H9 (cell line): ENCODE results near the gene FOSL2. TPM values are rescaled to one million over a fixed set of nuclear protein-coding genes. Genes with fewer than 3 reads are reported as not detected.

Source experiments
- DNase-seq: peaks from one replicate; pipeline ENCODE4 v3.0.0-alpha.2; 2017
- H2AFZ ChIP-seq: one replicate; pipeline ENCODE4 v1.6.1; 2013; ENCODE audit warnings: mild to moderate bottlenecking, low read length, control low read depth, moderate library complexity
- H2AK5ac ChIP-seq: 2 replicates; pipeline ENCODE4 v1.6.1; 2013; ENCODE audit warnings: low read length, control low read depth, mixed read lengths; ENCODE audit not compliant: insufficient read length
- H2BK120ac ChIP-seq: one replicate; pipeline ENCODE4 v1.6.1; 2013; ENCODE audit warnings: low read depth, mild to moderate bottlenecking, low read length, control low read depth, inconsistent platforms; ENCODE audit not compliant: poor library complexity, severe bottlenecking
- H2BK12ac ChIP-seq: 2 replicates; pipeline ENCODE4 v1.6.1; 2013; ENCODE audit warnings: low read length, control low read depth, mixed read lengths, low read depth; ENCODE audit not compliant: insufficient read length
- H2BK15ac ChIP-seq: 2 replicates; pipeline ENCODE4 v1.6.1; 2013; ENCODE audit warnings: low read depth, low read length, control low read depth
- H2BK20ac ChIP-seq: one replicate; pipeline ENCODE4 v1.6.1; 2013; ENCODE audit warnings: low read depth, mild to moderate bottlenecking, low read length, control low read depth, inconsistent platforms; ENCODE audit not compliant: poor library complexity, severe bottlenecking
- H2BK5ac ChIP-seq: 2 replicates; pipeline ENCODE4 v1.6.1; 2013; ENCODE audit warnings: low read length, control low read depth, mixed read lengths; ENCODE audit not compliant: insufficient read length
- H3K14ac ChIP-seq: 2 replicates; pipeline ENCODE4 v1.6.1; 2013; ENCODE audit warnings: low read length, control low read depth; ENCODE audit not compliant: insufficient read depth
- H3K18ac ChIP-seq: 2 replicates; pipeline ENCODE4 v1.6.1; 2013; ENCODE audit warnings: low read depth, mild to moderate bottlenecking, mixed read lengths, low read length, control low read depth; ENCODE audit not compliant: insufficient read length
- H3K23ac ChIP-seq: 2 replicates; pipeline ENCODE4 v1.6.1; 2013; ENCODE audit warnings: low read length, control low read depth, mixed read lengths, low read depth; ENCODE audit not compliant: insufficient read length
- H3K23me2 ChIP-seq: 2 replicates; pipeline ENCODE4 v1.6.1; 2013; ENCODE audit warnings: low read depth, mild to moderate bottlenecking, mixed read lengths, low read length, control low read depth; ENCODE audit not compliant: insufficient read length, poor library complexity, severe bottlenecking
- H3K27ac ChIP-seq: 2 replicates; pipeline ENCODE4 v1.5.1; 2013; ENCODE audit warnings: low read length, control low read depth, mixed read lengths, low read depth; ENCODE audit not compliant: insufficient read length
- H3K27me3 ChIP-seq: 2 replicates; pipeline ENCODE4 v1.6.1; 2013; ENCODE audit warnings: low read length, control low read depth, inconsistent platforms; ENCODE audit not compliant: insufficient read depth
- H3K4ac ChIP-seq: 2 replicates; pipeline ENCODE4 v1.6.1; 2013; ENCODE audit warnings: low read depth, mild to moderate bottlenecking, control low read depth, inconsistent platforms, low read length, moderate library complexity
- H3K4me1 ChIP-seq: 2 replicates; pipeline ENCODE4 v1.6.1; 2013; ENCODE audit warnings: low read length, control low read depth, inconsistent platforms; ENCODE audit not compliant: insufficient read depth
- H3K4me2 ChIP-seq: 2 replicates; pipeline ENCODE4 v1.6.1; 2013; ENCODE audit warnings: low read length, control low read depth, mixed read lengths; ENCODE audit not compliant: insufficient read length, insufficient read depth
- H3K56ac ChIP-seq: 2 replicates; pipeline ENCODE4 v1.6.1; 2013; ENCODE audit warnings: low read depth, mild to moderate bottlenecking, mixed read lengths, low read length, control low read depth; ENCODE audit not compliant: insufficient read length
- H3K79me1 ChIP-seq: 2 replicates; pipeline ENCODE4 v1.6.1; 2013; ENCODE audit warnings: low read depth, mild to moderate bottlenecking, moderate library complexity, low read length, control low read depth, inconsistent platforms; ENCODE audit not compliant: insufficient read depth, poor library complexity, severe bottlenecking
- H3K79me2 ChIP-seq: 2 replicates; pipeline ENCODE4 v1.6.1; 2013; ENCODE audit warnings: low read length, control low read depth, inconsistent platforms; ENCODE audit not compliant: insufficient read depth
- H3K9ac ChIP-seq: 2 replicates; pipeline ENCODE4 v1.6.1; 2013; ENCODE audit warnings: low read length, control low read depth, mixed read lengths; ENCODE audit not compliant: insufficient read length; ENCODE audit errors: extremely low read depth
- H3K9me3 ChIP-seq: one replicate; pipeline ENCODE4 v1.6.1; 2013; ENCODE audit warnings: low read depth, low read length, inconsistent platforms; ENCODE audit not compliant: control insufficient read depth
- H3T11ph ChIP-seq: one replicate; pipeline ENCODE4 v1.6.1; 2013; ENCODE audit warnings: mild to moderate bottlenecking, low read length, control low read depth, inconsistent platforms
- H4K20me1 ChIP-seq: one replicate; pipeline ENCODE4 v1.6.1; 2013; ENCODE audit not compliant: control insufficient read depth, insufficient read length, insufficient read depth
- H4K5ac ChIP-seq: 2 replicates; pipeline ENCODE4 v1.6.1; 2013; ENCODE audit warnings: low read depth, mild to moderate bottlenecking, mixed read lengths, low read length, control low read depth; ENCODE audit not compliant: insufficient read length
- H4K8ac ChIP-seq: replicated peaks from 2 replicates; pipeline ENCODE4 v1.6.1; 2013; ENCODE audit warnings: low read length, control low read depth, mixed read lengths, low read depth; ENCODE audit not compliant: insufficient read length
- H4K91ac ChIP-seq: 2 replicates; pipeline ENCODE4 v1.6.1; 2013; ENCODE audit warnings: low read depth, mild to moderate bottlenecking, moderate library complexity, mixed read lengths, low read length, control low read depth; ENCODE audit not compliant: insufficient read length
- H3K27ac Mint-ChIP-seq, 3 experiments: 2 replicates in 2 of 3; 3 replicates in 1 of 3; pipeline ENCODE4 v1.8.0; 2020 to 2021; ENCODE audit warnings: mixed read lengths in 3 of 3, mild to moderate bottlenecking in 1 of 3, moderate library complexity in 1 of 3
- H3K27me3 Mint-ChIP-seq: 2 replicates; pipeline ENCODE4 v1.8.0; 2021; ENCODE audit warnings: low read depth, mild to moderate bottlenecking, moderate library complexity, mixed read lengths
- H3K36me3 Mint-ChIP-seq, 3 experiments: 2 replicates in 2 of 3; 3 replicates in 1 of 3; pipeline ENCODE4 v1.8.0; 2020 to 2021; ENCODE audit warnings: low read depth in 3 of 3, mixed read lengths in 3 of 3; ENCODE audit not compliant: insufficient read depth in 1 of 3
- H3K4me1 Mint-ChIP-seq, 2 experiments: 2 replicates each; pipeline ENCODE4 v1.8.0; 2020; ENCODE audit warnings: mixed read lengths in 2 of 2
- H3K4me3 Mint-ChIP-seq, 2 experiments: 2 replicates in 1 of 2; 3 replicates in 1 of 2; pipeline ENCODE4 v1.8.0; 2020 to 2021; ENCODE audit warnings: mild to moderate bottlenecking in 2 of 2, mixed read lengths in 2 of 2, moderate library complexity in 1 of 2
- H3K9me3 Mint-ChIP-seq, 2 experiments: 2 replicates in 1 of 2; 3 replicates in 1 of 2; pipeline ENCODE4 v1.8.0; 2020; ENCODE audit warnings: mild to moderate bottlenecking in 2 of 2, mixed read lengths in 2 of 2, moderate library complexity in 1 of 2
- WGBS: extraction: QIAGEN DNeasy Blood & Tissue Kit; methylation state at CpG from one replicate; pipeline ENCODE4 v1.1.7; 2013; ENCODE audit warnings: missing lambda C conversion rate, low lambda C conversion rate, mixed read lengths; ENCODE audit not compliant: insufficient read length; ENCODE audit errors: extremely low coverage; 5-methylcytosine and 5-hydroxymethylcytosine counted together
- total RNA-seq: library from RNA; stranded (reverse); gene quantifications from 2 replicates; pipeline ENCODE4 v1.2.1, GENCODE V29; 2021
- TF ChIP-seq, protein P1 (sequence below): fragments of 200-600 bp; sonication (generic); conservative IDR thresholded peaks from 3 replicates; pipeline ENCODE4 v1.8.0; 2021; ENCODE audit warnings: antibody characterized with exemption, mild to moderate bottlenecking

The FOSL2 gene
- total RNA-seq, 1 experiment from 2014 or later: 7.4 TPM

DNA sequence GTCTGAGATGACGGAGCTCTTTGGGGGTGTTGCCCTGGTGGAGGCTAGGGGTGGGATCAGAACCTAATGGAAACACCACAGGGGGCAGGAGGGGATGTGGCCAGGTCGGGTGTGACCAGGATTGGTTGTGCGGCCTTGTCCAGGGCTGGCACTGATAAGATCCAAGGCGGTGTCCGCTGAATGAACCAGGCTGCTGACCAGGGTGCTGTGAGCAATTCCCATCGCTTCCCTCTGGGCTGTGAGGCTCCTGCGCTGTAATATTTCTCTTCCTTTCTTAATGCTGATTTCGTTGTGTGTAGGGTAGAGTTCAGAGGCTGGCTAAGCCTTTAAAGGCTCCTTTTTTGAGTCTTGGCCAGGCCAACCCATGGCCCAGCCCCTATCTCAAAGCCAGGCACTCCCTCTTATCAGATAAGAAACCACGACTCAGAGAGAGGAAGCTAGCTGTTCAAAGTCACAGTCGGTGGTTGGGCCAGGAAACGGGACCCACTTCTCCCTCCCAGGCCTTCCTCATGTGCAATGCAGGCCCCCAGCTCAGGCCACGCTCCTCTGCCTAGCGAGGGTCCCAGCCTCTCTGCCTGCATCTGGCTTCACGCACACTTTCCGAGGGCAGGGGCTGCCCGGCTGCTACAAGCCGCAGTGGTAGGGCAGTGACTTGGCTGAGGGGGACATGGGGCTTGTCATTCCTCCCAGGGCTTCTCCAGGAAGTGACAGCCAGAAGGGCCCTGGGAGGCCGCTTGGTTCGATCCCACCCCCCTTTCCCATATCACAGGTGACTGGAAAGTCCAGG, 26.0 kb upstream of the FOSL2 start:
- Histone ChIP-seq H3K27me3 (no peaks in the 10 kb centered on the region), H3K23me2 (no peaks in the 10 kb centered on the region), H3K23ac (no peak overlapping the region), H2BK5ac (no peak overlapping the region), H4K5ac (no peak overlapping the region), H4K91ac (no peak overlapping the region), H4K8ac (no peak overlapping the region), H2BK15ac (no peak overlapping the region), H4K20me1 (no peaks in the 10 kb centered on the region), H2BK120ac (no peak overlapping the region), H3K4me1 (no peaks in the 10 kb centered on the region), H3K79me1 (no peaks in the 10 kb centered on the region), H3K56ac (no peak overlapping the region), H3K14ac (no peak overlapping the region), H3K9me3 (no peaks in the 10 kb centered on the region), H3K27ac (no peak overlapping the region), H3K9ac (no peak overlapping the region), H3T11ph (no peak overlapping the region), H2BK20ac (no peak overlapping the region), H3K4ac (no peak overlapping the region), H3K4me2 (no peak overlapping the region), H3K18ac (no peak overlapping the region), H2BK12ac (no peak overlapping the region), H2AK5ac (no peak overlapping the region), H3K79me2 (no peaks in the 10 kb centered on the region), H2AFZ (no peak overlapping the region)
- Mint-ChIP-seq H3K4me3 (no peak overlapping the region), H3K4me1 (peaks cover 17 to 21% of the 10 kb centered on the region in 2 experiments), H3K27ac (no peak overlapping the region), H3K36me3 (no peaks in the 10 kb centered on the region), H3K9me3 (no peaks in the 10 kb centered on the region), H3K27me3 (peaks cover 10% of the 10 kb centered on the region)
- WGBS: no CpG with 5 or more reads among the region's 19 CpGs
- DNase-seq: no peak
- TF ChIP-seq, protein P1, sequence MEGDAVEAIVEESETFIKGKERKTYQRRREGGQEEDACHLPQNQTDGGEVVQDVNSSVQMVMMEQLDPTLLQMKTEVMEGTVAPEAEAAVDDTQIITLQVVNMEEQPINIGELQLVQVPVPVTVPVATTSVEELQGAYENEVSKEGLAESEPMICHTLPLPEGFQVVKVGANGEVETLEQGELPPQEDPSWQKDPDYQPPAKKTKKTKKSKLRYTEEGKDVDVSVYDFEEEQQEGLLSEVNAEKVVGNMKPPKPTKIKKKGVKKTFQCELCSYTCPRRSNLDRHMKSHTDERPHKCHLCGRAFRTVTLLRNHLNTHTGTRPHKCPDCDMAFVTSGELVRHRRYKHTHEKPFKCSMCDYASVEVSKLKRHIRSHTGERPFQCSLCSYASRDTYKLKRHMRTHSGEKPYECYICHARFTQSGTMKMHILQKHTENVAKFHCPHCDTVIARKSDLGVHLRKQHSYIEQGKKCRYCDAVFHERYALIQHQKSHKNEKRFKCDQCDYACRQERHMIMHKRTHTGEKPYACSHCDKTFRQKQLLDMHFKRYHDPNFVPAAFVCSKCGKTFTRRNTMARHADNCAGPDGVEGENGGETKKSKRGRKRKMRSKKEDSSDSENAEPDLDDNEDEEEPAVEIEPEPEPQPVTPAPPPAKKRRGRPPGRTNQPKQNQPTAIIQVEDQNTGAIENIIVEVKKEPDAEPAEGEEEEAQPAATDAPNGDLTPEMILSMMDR: no peak
